T-helper 2 cell treated with Interferon-gamma antibody and Interleukin-4, amounts not matched to agents 5 μg/mL and 100 μg/mL, for 36 hours (primary cell): ENCODE results near the gene COL20A1.
"Not testable (repeated sequence)": the region's sequence is repeated elsewhere in the genome, so short reads cannot be mapped to it uniquely, and the experiment has no call there.

Source experiments
- DNase-seq: peaks from one replicate; pipeline ENCODE4 v3.0.0; 2021; ENCODE audit warnings: low spot score
- H3K27ac Mint-ChIP-seq: one replicate; pipeline ENCODE4 v1.8.0; 2021; ENCODE audit warnings: mild to moderate bottlenecking, mixed read lengths
- H3K27me3 Mint-ChIP-seq: one replicate; pipeline ENCODE4 v1.8.0; 2021; ENCODE audit warnings: low read depth, mixed read lengths
- H3K36me3 Mint-ChIP-seq: one replicate; pipeline ENCODE4 v1.8.0; 2021; ENCODE audit warnings: low read depth, mixed read lengths
- H3K4me1 Mint-ChIP-seq: one replicate; pipeline ENCODE4 v1.8.0; 2021; ENCODE audit warnings: low read depth, mixed read lengths
- H3K4me3 Mint-ChIP-seq: one replicate; pipeline ENCODE4 v1.8.0; 2022; ENCODE audit warnings: mild to moderate bottlenecking, moderate library complexity, mixed read lengths
- H3K9me3 Mint-ChIP-seq: one replicate; pipeline ENCODE4 v1.8.0; 2021; ENCODE audit warnings: mixed read lengths

Gene COL20A1

DNA sequence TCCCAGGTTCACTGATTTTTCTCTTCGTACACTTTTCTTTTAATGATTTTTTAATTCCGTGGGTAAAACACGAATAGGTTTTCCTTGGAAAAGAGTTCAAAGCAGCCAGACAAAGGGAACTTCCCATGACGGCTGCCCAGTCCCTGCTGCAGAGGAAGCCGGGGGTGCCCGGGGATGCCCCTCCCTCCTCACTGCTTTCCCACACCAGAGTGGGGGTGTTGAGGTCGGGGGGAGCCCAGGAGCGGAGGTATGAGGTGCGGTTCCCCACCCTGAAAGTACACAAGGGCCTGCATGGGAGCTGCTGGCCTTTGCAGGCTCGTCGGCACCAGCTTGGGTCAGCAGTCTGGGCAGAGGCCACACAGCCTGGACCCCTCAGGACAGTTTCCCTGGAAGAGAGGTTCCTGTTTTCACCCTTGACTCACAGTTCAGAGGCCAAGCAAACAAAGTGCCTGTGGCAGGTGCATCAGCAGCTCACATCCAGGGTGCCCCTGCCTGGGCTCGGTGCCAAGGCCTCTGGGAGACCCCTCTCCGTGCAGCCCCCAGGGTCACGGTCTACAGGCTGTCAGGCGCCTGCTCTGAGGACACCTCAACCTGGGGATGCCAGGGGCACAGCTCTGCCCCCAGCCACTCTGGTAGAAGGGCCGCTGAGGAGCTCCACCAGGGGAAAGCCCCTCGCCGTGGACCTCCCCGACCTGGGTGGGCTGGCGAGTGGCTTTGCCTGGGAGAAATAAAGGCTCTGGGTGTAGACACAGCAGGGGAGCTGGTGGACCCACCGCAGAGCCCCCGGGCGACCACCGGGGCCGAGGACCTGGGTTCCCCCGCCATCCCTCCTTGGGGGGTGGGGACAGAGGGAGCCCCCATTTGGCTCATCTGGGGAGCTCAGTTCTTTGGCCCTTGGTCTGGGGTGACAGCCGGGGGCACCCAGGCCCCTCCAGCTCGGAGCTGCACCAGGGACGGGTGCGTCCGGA lies 83.6 kb downstream of the COL20A1 start:
- Mint-ChIP-seq H3K36me3 (no peaks in the 10 kb centered on the region), H3K9me3 (no peaks in the 10 kb centered on the region), H3K4me1 (no peaks in the 10 kb centered on the region), H3K27me3 (no peaks in the 10 kb centered on the region), H3K4me3 (no peak overlapping the region), H3K27ac (no peak overlapping the region)
- no peak for DNase-seq

DNA sequence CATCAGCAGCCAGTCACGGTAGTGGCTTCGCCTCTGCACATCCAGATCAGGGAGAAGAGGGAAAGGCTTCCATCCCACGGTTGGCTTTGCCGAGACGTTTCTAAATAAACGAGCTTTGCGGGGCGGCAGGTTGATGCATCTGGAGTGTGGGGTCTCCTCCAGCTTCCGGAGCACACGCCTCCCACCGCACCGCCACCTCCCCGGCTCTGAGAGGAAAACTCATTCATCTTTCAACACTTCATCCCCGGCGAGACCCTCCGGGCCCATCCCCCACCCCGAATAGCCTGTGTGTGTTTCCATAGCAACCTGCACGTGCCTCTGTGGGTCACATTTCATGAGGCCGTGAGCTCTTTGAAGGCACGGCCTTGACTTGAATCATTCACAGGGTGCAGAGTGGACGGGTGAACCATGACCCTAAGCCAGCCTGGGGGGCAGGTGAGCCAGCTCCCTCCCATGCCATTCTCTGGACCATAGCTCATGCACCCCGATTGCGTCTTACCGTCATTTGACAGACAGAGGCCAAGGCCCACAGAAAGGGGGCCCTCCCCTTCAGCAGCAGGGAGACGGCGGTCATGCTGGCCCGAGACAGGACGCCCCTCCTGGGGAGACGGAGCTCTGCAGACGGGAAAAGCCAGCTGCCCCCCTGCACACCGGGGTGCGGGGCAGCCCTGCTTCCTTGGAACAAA lies 84.4 kb downstream of the COL20A1 start:
- Mint-ChIP-seq H3K9me3 (no peaks in the 10 kb centered on the region), H3K36me3 (no peaks in the 10 kb centered on the region), H3K4me1 (no peaks in the 10 kb centered on the region), H3K27me3 (no peaks in the 10 kb centered on the region), H3K4me3 (no peak overlapping the region), H3K27ac (no peak overlapping the region)
- DNase-seq, result no peak

DNA sequence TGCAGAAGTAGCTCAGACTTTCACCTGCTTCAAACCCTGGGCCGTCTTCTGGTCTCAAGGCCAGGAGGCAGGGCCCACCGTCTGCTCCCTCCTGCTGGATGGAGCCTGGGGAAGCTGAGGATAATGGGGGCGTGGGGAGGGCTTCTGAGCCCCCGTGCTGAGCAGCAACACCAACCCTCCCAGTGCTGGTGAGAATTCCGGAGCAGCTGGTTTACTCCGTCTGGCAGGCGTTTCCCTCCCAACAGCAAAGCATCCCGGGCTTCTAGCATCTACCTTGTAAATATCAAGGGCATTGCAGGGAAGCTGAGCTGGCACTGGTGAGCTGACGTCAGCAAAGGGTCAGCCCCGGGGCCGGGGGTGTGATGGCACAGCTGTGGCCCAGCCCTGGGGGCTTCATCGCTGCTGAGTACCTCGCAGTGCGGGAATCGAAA lies 85.0 kb downstream of the COL20A1 start:
- Mint-ChIP-seq H3K27me3 (no peaks in the 10 kb centered on the region), H3K4me3 (no peak overlapping the region), H3K9me3 (no peaks in the 10 kb centered on the region), H3K36me3 (no peaks in the 10 kb centered on the region), H3K4me1 (no peaks in the 10 kb centered on the region), H3K27ac (no peak overlapping the region)
- no peak for DNase-seq

DNA sequence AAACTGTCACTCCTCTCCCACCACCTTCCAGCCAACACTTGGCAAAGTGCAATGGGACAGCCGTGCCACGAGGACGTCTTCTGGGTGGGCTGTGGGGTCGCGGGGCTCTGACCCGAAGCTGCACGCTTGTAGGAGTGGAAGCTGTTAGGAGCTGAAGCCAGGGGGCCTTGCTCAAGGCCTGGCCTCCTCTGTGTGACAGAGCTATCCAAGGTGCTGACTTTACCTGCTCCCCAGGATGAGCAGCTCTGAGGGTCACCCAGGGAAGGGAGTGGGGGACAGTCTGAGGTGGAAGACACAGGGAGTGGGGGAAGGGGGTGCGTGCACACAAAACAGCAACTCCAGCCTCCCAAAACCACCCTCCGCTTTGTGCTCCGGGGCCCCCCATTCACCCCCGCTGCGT lies 85.6 kb downstream of the COL20A1 start:
- Mint-ChIP-seq H3K27ac (no peak overlapping the region), H3K36me3 (no peaks in the 10 kb centered on the region), H3K4me3 (no peak overlapping the region), H3K9me3 (no peaks in the 10 kb centered on the region), H3K27me3 (no peaks in the 10 kb centered on the region), H3K4me1 (no peaks in the 10 kb centered on the region)
- DNase-seq, result no peak

DNA sequence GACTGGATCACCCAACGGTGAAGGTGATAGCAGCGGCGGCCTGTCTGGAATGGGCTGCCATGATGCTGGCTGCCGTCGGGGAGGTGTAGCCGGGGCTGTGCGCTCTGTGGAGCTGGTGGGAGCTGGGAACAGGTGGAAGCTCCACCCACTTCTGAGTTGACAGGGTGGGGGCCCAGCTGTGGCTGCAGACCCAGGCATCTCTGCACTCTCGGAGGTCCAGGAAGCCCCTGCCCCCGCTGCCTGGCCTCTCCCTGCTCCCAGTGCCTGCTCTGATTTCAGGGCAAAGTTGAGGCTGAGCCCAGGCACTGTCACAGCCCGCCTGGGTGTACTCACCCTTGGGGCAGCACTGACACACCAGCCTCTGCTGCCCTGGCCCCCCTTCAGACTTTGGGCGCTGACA lies 86.3 kb downstream of the COL20A1 start:
- DNase-seq, result no peak
- no peaks in the 10 kb centered on the region for H3K9me3 Mint-ChIP-seq
- H3K4me3 Mint-ChIP-seq, result no peak overlapping the region
- no peaks in the 10 kb centered on the region for H3K27me3 Mint-ChIP-seq
- H3K4me1 Mint-ChIP-seq, result no peaks in the 10 kb centered on the region
- H3K27ac Mint-ChIP-seq, result no peak overlapping the region
- H3K36me3 Mint-ChIP-seq, result no peaks in the 10 kb centered on the region

DNA sequence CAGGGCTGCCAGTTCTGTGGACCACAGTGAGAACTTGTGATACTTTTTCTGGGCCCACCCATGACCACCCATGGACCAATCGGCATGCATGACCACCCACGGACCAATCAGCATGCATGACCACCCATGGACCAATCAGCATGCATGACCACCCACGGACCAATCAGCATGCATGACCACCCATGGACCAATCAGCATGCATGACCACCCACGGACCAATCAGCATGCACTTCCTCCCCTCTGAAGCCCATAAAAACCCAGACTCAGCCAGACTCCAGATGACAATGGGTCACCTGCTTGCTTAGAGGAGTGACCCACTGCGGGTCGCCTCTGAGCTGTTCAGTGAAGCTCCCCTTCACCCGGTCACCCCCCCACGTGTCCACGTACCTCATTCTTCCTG lies 86.9 kb downstream of the COL20A1 start:
- H3K4me1 Mint-ChIP-seq, H3K27me3 Mint-ChIP-seq, H3K9me3 Mint-ChIP-seq, H3K36me3 Mint-ChIP-seq, DNase-seq, H3K27ac Mint-ChIP-seq, H3K4me3 Mint-ChIP-seq: not testable (repeated sequence)

DNA sequence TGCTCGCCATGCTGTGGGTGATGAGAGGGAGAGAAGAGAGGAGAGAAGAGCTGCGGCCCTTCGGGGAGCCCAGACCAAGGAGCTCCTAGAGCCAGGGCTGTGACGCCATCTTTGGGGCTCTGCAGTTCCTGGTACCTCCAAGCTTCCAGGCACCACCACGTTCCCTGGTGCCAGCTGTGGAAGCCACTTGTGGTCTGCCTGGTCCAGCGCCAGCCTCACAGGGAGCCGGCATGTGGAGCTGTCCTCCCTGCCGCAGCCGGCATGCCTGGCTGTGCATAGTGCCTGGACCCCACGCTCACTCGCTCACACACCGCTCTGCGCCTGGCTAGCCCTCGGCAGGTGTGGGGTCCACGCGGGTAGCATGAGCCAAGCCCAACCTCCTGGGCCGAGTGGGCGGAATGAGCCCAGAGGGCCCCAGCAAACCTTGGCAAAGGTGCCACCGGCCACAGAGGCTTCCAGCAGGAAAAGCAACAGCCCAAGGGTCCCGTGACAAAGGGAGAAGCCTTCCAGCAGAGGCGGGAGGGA lies 87.4 kb downstream of the COL20A1 start:
- DNase-seq, result no peak
- Mint-ChIP-seq H3K9me3 (peaks cover 3% of the 10 kb centered on the region), H3K27ac (no peak overlapping the region), H3K4me3 (no peak overlapping the region), H3K27me3 (no peaks in the 10 kb centered on the region), H3K4me1 (no peaks in the 10 kb centered on the region), H3K36me3 (no peaks in the 10 kb centered on the region)

DNA sequence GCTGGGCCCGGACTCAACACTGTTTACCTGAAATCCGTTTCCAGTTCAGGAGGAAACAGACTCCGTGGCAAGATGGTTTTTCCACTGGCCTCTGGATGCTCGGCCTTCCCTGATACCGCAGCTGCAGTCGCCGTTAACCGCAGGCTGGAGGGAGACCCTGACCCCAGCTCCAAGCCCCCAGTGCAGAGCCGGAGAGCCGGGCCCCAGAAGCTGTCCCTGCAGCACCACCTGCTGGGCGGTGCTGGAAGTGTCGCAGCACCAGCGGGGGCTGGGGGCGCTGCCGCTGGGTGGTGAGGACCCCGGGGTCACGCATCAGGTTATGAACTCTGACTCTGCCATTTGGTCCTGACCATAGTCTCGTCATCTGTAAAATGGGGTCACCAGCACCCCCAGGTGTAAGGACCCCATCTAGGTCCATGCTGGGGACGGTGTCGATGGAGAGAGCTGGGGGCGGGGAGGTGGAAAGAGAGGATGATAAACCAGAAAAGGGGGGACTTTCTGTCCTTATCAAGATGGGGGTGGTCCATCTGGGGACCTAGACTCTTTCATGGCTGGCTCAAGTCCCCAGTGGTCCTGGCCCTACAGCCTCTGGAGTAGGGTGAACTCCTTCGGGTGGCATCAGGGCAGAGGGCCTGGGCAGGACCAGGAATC lies 88.9 kb downstream of the COL20A1 start:
- H3K4me3 Mint-ChIP-seq, result no peak overlapping the region
- H3K27ac Mint-ChIP-seq, result no peak overlapping the region
- no peaks in the 10 kb centered on the region for H3K36me3 Mint-ChIP-seq
- peaks cover 18% of the 10 kb centered on the region for H3K9me3 Mint-ChIP-seq
- no peaks in the 10 kb centered on the region for H3K27me3 Mint-ChIP-seq
- H3K4me1 Mint-ChIP-seq, result no peaks in the 10 kb centered on the region
- no peak for DNase-seq

DNA sequence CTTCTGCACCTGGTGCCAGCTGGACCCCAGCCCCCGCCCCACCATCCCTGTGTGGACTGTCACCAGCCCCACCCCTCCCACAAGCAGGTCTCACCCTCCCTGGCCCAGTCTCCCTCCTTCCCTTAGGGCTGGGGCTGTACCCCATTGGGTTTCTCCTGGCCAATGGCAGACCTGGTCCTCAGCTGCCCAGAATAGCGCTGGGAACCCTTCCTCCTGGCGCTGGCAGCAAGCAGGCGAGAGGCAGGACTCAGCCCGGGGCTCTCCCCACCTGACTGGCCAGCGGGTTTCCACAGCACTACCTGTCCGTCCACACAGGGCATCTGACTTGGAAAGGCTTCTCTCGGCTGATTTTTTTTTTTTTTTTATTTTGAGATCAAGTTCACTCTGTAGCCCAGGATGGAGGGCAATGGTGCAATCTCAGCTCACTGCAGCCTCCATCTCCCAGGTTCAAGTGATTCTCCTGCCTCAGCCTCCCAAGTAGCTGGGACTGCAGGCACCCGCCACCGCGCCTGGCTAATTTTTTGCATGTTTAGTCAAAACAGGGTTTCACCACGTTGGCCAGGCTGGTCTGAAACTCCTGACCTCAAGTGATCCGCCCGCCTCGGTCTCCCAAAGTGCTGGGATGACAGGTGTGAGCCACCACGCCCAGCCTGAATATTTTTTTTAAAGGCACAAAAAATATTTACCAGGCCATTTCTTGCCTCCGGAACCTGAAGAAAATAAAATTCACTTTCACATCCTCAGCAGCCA lies 89.7 kb downstream of the COL20A1 start:
- Mint-ChIP-seq H3K4me3 (no peak overlapping the region), H3K9me3 (peaks cover 26% of the 10 kb centered on the region)

DNA sequence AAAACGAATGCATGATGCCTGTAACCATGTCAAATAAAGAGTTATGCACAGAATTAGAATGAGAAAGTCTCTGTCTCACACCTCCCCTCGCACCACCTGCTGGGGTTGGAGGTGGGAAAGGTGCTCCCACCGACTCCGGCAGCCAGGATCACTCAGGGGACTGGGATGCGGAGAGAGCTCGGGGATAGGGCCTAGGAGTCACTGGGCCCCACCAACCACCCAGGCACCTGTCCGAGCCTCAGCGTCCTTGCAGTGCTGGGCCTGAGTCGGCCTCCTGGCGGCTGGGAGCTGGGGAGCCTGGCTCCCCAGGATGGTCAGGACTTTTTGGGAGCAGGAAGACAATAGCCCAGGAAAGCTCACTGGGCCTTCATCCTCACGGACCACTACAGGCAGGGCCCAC lies 90.6 kb downstream of the COL20A1 start:
- no peak overlapping the region for H3K4me3 Mint-ChIP-seq
- H3K27me3 Mint-ChIP-seq, result no peaks in the 10 kb centered on the region

More for the DNA sequence above, 89.7 kb downstream of the COL20A1 start:
- Mint-ChIP-seq H3K4me1 (no peaks in the 10 kb centered on the region), H3K27ac (no peak overlapping the region), H3K27me3 (no peaks in the 10 kb centered on the region), H3K36me3 (no peaks in the 10 kb centered on the region)
- DNase-seq, result no peak

DNA sequence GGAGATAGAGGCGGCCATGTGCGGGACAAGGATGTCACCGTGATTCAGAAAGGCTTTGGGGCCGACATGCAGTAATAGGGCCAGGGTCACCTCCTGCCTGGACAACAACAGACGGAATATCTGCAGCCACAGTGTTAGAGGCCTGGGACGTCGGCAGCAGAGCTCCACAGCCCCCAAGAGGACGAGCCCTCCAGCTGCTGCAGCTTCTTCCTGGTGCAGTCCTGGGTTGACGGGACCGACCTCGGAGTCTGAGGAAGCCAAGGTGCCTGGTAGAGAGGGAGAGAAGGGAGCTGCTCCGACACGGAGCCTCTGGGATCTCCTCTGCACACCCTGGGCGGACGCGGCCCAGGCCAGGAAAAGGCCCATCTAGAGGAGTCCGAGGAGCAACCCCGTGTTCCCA lies 91.3 kb downstream of the COL20A1 start:
- H3K4me1 Mint-ChIP-seq, result no peaks in the 10 kb centered on the region
- H3K9me3 Mint-ChIP-seq, result peaks cover 30% of the 10 kb centered on the region
- H3K27me3 Mint-ChIP-seq, result no peaks in the 10 kb centered on the region
- H3K36me3 Mint-ChIP-seq, result no peaks in the 10 kb centered on the region
- H3K27ac Mint-ChIP-seq, result no peak overlapping the region
- no peak for DNase-seq
- H3K4me3 Mint-ChIP-seq, result no peak overlapping the region

More for the DNA sequence above, 90.6 kb downstream of the COL20A1 start:
- Mint-ChIP-seq H3K9me3 (peaks cover 30% of the 10 kb centered on the region), H3K4me1 (no peaks in the 10 kb centered on the region), H3K27ac (no peak overlapping the region), H3K36me3 (no peaks in the 10 kb centered on the region)
- DNase-seq, result no peak
